ENCODE data around the gene CHRNB4. TPM values are rescaled to one million over a fixed set of nuclear protein-coding genes. Genes with fewer than 3 reads are reported as not detected.
A peak's percentile ranks its signal among the peaks of the same experiment; 100 is the strongest.

Gene CHRNB4
- total RNA-seq, 1 donor from 2014 or later, result 71.6 TPM

DNA sequence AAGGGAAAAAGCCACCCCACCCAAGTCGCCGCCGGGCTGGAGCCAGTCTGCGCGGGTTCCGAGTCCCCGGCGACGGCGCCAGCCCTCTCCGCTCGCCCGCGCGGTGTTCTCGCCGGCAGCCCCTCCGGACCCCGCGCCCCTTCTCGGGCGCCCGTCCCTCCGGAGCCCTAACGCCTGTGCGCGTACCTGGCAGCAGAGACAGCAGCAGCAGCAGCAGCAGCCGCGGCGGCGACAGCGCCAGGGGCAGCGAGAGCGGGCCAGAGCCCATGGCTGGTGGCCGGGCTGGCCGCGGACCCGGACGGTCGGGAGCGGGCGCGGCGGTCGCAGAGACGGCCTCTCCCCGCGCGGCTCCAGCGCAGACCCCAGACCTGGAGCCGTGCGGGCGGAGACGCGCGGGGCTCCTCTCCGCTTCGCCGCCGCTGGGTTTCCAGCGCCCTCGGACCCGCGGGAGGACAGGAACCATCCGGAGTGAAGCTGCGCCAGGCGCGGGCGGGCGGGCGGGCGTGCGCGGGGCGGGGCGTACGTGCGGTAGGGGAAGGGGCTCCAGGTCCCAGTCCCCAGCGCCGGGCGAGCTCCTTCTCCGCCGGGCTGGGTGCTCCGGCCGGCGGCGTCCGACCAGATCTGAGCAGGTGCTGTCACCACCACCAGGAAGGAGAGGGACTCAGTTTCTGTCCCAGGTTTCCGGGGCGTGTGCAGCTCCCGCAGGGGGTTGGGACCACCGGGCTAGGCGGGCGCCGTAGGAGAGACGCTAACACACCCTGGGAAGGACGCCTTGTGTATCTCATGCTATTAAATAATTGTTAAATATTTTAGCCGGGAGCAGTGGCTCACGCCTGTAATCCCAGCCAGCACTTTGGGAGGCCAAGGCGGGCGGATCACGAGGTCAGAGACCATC lies 20.2 kb downstream of the CHRNB4 start, which contains the start of gene CHRNA3:
TSS of gene CHRNA3 (minus strand) at position 470 of the 895 bp plus-strand sequence. CDS start at position 268, 202 bp downstream.
- Mint-ChIP-seq H3K4me1 (ENCODE audit: low read depth, unreplicated experiment) (peaks cover 22% of the 10 kb centered on the region), H3K36me3 (ENCODE audit: unreplicated experiment) (peaks cover 9% of the 10 kb centered on the region), H3K27me3 (ENCODE audit: unreplicated experiment) (peaks cover 27% of the 10 kb centered on the region), H3K4me3 (ENCODE audit: unreplicated experiment) (peak within 1 kb of the TSS; percentile 95), H3K27ac (ENCODE audit: unreplicated experiment) (peak within 1 kb of the TSS; percentile 92), H3K9me3 (ENCODE audit: unreplicated experiment) (peaks cover 23% of the 10 kb centered on the region)
- DNase-seq, result peak; percentile 64
- TF ChIP-seq, protein P1, sequence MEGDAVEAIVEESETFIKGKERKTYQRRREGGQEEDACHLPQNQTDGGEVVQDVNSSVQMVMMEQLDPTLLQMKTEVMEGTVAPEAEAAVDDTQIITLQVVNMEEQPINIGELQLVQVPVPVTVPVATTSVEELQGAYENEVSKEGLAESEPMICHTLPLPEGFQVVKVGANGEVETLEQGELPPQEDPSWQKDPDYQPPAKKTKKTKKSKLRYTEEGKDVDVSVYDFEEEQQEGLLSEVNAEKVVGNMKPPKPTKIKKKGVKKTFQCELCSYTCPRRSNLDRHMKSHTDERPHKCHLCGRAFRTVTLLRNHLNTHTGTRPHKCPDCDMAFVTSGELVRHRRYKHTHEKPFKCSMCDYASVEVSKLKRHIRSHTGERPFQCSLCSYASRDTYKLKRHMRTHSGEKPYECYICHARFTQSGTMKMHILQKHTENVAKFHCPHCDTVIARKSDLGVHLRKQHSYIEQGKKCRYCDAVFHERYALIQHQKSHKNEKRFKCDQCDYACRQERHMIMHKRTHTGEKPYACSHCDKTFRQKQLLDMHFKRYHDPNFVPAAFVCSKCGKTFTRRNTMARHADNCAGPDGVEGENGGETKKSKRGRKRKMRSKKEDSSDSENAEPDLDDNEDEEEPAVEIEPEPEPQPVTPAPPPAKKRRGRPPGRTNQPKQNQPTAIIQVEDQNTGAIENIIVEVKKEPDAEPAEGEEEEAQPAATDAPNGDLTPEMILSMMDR (IDR thresholded peaks at IDR 0.05; ENCODE audit: partially characterized antibody, unreplicated experiment), result no peak

GRCh38 chr15:78620021-78620526 lies 20.9 kb downstream of the CHRNB4 start:
- TF ChIP-seq, protein P1 (IDR thresholded peaks at IDR 0.05; ENCODE audit: partially characterized antibody, unreplicated experiment), result no peak
- H3K4me3 Mint-ChIP-seq (ENCODE audit: unreplicated experiment), result peak overlapping the region; percentile 95
- peak; percentile 80 for DNase-seq
- H3K27ac Mint-ChIP-seq (ENCODE audit: unreplicated experiment), result no peak overlapping the region
- peaks cover 27% of the 10 kb centered on the region for H3K27me3 Mint-ChIP-seq (ENCODE audit: unreplicated experiment)
- H3K4me1 Mint-ChIP-seq (ENCODE audit: low read depth, unreplicated experiment), result peaks cover 22% of the 10 kb centered on the region
- peaks cover 23% of the 10 kb centered on the region for H3K9me3 Mint-ChIP-seq (ENCODE audit: unreplicated experiment)
- peaks cover 9% of the 10 kb centered on the region for H3K36me3 Mint-ChIP-seq (ENCODE audit: unreplicated experiment)

DNA sequence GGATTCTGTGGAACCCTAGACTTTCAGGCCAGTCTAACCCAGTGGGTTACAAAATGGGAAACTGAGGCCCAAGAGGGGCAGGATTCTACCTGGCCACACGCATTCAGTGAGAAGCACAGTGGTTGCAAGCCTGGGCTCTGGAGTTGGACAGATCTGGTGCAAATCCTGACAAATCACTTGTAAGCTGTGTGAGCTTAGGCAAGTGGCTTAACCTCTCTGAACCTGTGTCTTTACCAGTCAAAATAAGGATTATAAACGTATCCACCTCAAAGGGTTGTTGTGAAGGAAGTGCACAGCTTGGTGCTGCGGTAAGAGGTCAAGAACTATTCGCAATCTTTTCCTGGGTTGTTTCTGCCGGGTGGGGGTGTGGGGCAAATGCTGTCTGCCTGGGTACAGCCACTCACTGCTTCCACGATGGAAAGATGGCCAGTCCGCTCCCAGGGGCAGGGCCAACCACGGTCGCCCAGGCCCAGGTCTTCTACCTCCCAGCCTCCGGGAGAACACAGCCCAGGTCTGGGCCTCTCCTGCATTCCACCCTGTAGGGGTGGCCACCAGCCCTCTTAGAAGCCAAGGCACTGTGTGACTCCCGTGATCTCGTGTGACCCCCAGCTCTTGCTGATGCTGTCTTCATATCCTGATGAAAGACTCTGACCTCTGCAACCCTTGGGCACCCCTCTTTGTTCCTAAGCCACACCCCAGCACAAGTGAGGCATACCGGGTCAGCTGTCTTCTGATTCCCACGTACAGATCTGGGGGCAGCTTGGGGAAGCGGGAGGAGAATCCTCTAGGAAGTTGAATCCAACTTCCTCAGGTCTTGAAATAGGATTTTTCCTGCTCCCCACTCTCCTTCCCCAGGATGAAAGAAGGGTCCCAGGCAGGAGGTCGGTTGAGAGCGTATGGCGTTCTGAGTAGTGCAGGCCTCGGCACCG lies 21.7 kb downstream of the CHRNB4 start:
- Mint-ChIP-seq H3K4me1 (ENCODE audit: low read depth, unreplicated experiment) (peaks cover 22% of the 10 kb centered on the region), H3K27me3 (ENCODE audit: unreplicated experiment) (peaks cover 25% of the 10 kb centered on the region), H3K36me3 (ENCODE audit: unreplicated experiment) (peaks cover 14% of the 10 kb centered on the region), H3K27ac (ENCODE audit: unreplicated experiment) (peak overlapping the region; percentile 92), H3K4me3 (ENCODE audit: unreplicated experiment) (peak overlapping the region; percentile 95), H3K9me3 (ENCODE audit: unreplicated experiment) (peaks cover 20% of the 10 kb centered on the region)
- DNase-seq, result no peak
- TF ChIP-seq, protein P1 (IDR thresholded peaks at IDR 0.05; ENCODE audit: partially characterized antibody, unreplicated experiment), result no peak

- Mint-ChIP-seq H3K9me3 (ENCODE audit: unreplicated experiment) (peaks cover 20% of the 10 kb centered on the region), H3K36me3 (ENCODE audit: unreplicated experiment) (peaks cover 14% of the 10 kb centered on the region), H3K27me3 (ENCODE audit: unreplicated experiment) (peaks cover 25% of the 10 kb centered on the region), H3K4me1 (ENCODE audit: low read depth, unreplicated experiment) (peaks cover 22% of the 10 kb centered on the region), H3K4me3 (ENCODE audit: unreplicated experiment) (peak overlapping the region; percentile 95), H3K27ac (ENCODE audit: unreplicated experiment) (peak overlapping the region; percentile 84)
- TF ChIP-seq, protein P1 (IDR thresholded peaks at IDR 0.05; ENCODE audit: partially characterized antibody, unreplicated experiment), result peak; percentile 94
- DNase-seq, result peak; percentile 94
Measured at GRCh38 chr15:78618490-78618934, 22.5 kb downstream of the CHRNB4 start.
